GM18951 (cell line): ENCODE data around the gene SPECC1.
"Not testable (repeated sequence)": the region's sequence is repeated elsewhere in the genome, so short reads cannot be mapped to it uniquely, and the experiment has no call there.

Experiments used
- POLR2A ChIP-seq: IDR thresholded peaks from 4 replicates; pipeline ENCODE4 v1.6.1; 2011; ENCODE audit warnings: mild to moderate bottlenecking; ENCODE audit not compliant: insufficient read length, insufficient read depth; ENCODE audit errors: extremely low read depth
- in situ Hi-C: fragments of 300-500 bp; cut with MboI; formaldehyde crosslinking; loops from one replicate; pipeline ENCODE4 v1.12.0; 2022; ENCODE audit warnings: low sequenced_read_pairs, mixed read lengths, inconsistent platforms; ENCODE audit not compliant: unreplicated experiment

The SPECC1 gene

GRCh38 chr17:20313891-20314290 lies 304.7 kb downstream of the SPECC1 start:
- no peak for TF ChIP-seq POLR2A
- in situ Hi-C loops = loop anchor here (10.0 kb wide), 2 partner anchors 199 to 319 kb away; no protein-coding TSS in a partner anchor

- TF ChIP-seq POLR2A = no peak
- in situ Hi-C loops = loop anchor here (10.0 kb wide), 2 partner anchors 200 to 320 kb away; no protein-coding TSS in a partner anchor
Measured at GRCh38 chr17:20314834-20315233, 305.7 kb downstream of the SPECC1 start.

- in situ Hi-C loops = loop anchor here (10.0 kb wide), 2 partner anchors 201 to 321 kb away; no protein-coding TSS in a partner anchor
- no peak for TF ChIP-seq POLR2A
Measured at GRCh38 chr17:20315311-20315710, 306.2 kb downstream of the SPECC1 start.

- in situ Hi-C loops = loop anchor here (10.0 kb wide), 2 partner anchors 201 to 321 kb away; no protein-coding TSS in a partner anchor
- no peak for TF ChIP-seq POLR2A
Measured at GRCh38 chr17:20315821-20316220, 306.7 kb downstream of the SPECC1 start.

- in situ Hi-C loops = not testable (repeated sequence)
Measured at GRCh38 chr17:20320535-20321229, 311.5 kb downstream of the SPECC1 start.

- in situ Hi-C loops = not testable (repeated sequence)
Measured at GRCh38 chr17:20321357-20321756, 312.2 kb downstream of the SPECC1 start.

- in situ Hi-C loops = loop anchor here (25.0 kb wide), 1 partner anchor 1715 kb away; no protein-coding TSS in a partner anchor
Measured at GRCh38 chr17:20327739-20328138, 318.6 kb downstream of the SPECC1 start.

GRCh38 chr17:20351405-20351804 lies 342.2 kb downstream of the SPECC1 start:
- in situ Hi-C loops = not testable (repeated sequence)

- in situ Hi-C loops = not testable (repeated sequence)
Measured at GRCh38 chr17:20352567-20352966, 343.4 kb downstream of the SPECC1 start.

- in situ Hi-C loops = not testable (repeated sequence)
Measured at GRCh38 chr17:20363846-20364245, 354.7 kb downstream of the SPECC1 start.
